ENCODE measurements around the gene LANCL1.

GRCh38 chr2:210421916-210422315, 54.6 kb downstream of the LANCL1 start:
- TF ChIP-seq POLR2A (IDR thresholded peaks at IDR 0.05) (no peak), CTCF (IDR thresholded peaks at IDR 0.05 in 4 of 5, conservative IDR thresholded peaks at IDR 0.05 in 1 of 5) (no peak)
